GM10248 (cell line): ENCODE measurements around the gene FANCI.
A peak's percentile ranks its signal among the peaks of the same experiment; 100 is the strongest.

Experiments
- CTCF ChIA-PET: fragments of 300-600 bp; sonication (Branson Sonifier 250); formaldehyde crosslinking; extraction: SDS; loops from one replicate; lab custom pipeline; 2021; ENCODE audit warnings: antibody characterized with exemption; lab: Yijun Ruan, JAX
- POLR2A ChIA-PET: fragments of 350-650 bp; sonication (Branson Sonifier 250); formaldehyde crosslinking; extraction: SDS; loops from one replicate; lab custom pipeline; 2020; ENCODE audit warnings: antibody characterized with exemption; lab: Yijun Ruan, JAX
- DNase-seq: peaks from one replicate; pipeline ENCODE4 v3.0.0; 2012; ENCODE audit errors: extremely low spot score
- CTCF ChIP-seq: IDR thresholded peaks from 2 replicates; pipeline ENCODE4 v1.5.1; 2012; ENCODE audit warnings: mild to moderate bottlenecking, low read depth; ENCODE audit errors: extremely low read depth, missing control alignments, control extremely low read depth

FANCI gene

GRCh38 chr15:89361451-89362202, 117.8 kb downstream of the FANCI start:
- POLR2A ChIA-PET, result no interaction called here
- no peak for TF ChIP-seq CTCF
- DNase-seq, result peak; percentile 82
- CTCF ChIA-PET, result interaction anchor here (1.6 to 9.5 kb wide), 6 partner anchors 18 to 112 kb away, joined by 7 to 155 read pairs (median 74); no protein-coding TSS in a partner anchor

GRCh38 chr15:89362203-89363101, 118.7 kb downstream of the FANCI start:
- ChIA-PET POLR2A (no interaction called here), CTCF (interaction anchor here (1.6 to 9.5 kb wide), 4 partner anchors 18 to 111 kb away, joined by 7 to 126 read pairs (median 45); no protein-coding TSS in a partner anchor)
- DNase-seq, result no peak
- TF ChIP-seq CTCF, result no peak

- DNase-seq, result no peak
- POLR2A ChIA-PET, result no interaction called here
- CTCF ChIA-PET, result interaction anchor here (2.2 to 9.5 kb wide), 2 partner anchors 54 to 110 kb away, joined by 7 to 126 read pairs; no protein-coding TSS in a partner anchor
- no peak for TF ChIP-seq CTCF
These were observed 119.4 kb downstream of the FANCI start for GRCh38 chr15:89363133-89363532.

GRCh38 chr15:89363770-89364169, 120.0 kb downstream of the FANCI start:
- CTCF ChIA-PET, result interaction anchor here (1.3 to 9.5 kb wide), 2 partner anchors 36 to 110 kb away, joined by 3 to 126 read pairs; no protein-coding TSS in a partner anchor
- no peak for TF ChIP-seq CTCF
- DNase-seq, result no peak
- POLR2A ChIA-PET, result no interaction called here

GRCh38 chr15:89364341-89364740, 120.6 kb downstream of the FANCI start:
- CTCF ChIA-PET, result interaction anchor here (1.2 to 1.3 kb wide), 2 partner anchors 35 to 66 kb away, joined by 3 to 4 read pairs; no protein-coding TSS in a partner anchor
- no peak for TF ChIP-seq CTCF
- DNase-seq, result no peak
- POLR2A ChIA-PET, result no interaction called here
